ENCODE measurements around the gene THAP11.
"Not testable (repeated sequence)": the region's sequence is repeated elsewhere in the genome, so short reads cannot be mapped to it uniquely, and the experiment has no call there.

THAP11 gene

GRCh38 chr16:67861877-67862276 is 19.8 kb downstream of the THAP11 start:
- H3K4me3 ChIP-seq (ENCODE audit: low read depth, low read length), result no peak overlapping the region

GRCh38 chr16:67862623-67863583 is 20.8 kb downstream of the THAP11 start:
- no peak overlapping the region for H3K4me3 ChIP-seq (ENCODE audit: low read depth, low read length)

GRCh38 chr16:67864044-67864443 is 21.9 kb downstream of the THAP11 start:
- H3K4me3 ChIP-seq (ENCODE audit: low read depth, low read length), result not testable (repeated sequence)

GRCh38 chr16:67864594-67864993 is 22.5 kb downstream of the THAP11 start:
- no peak overlapping the region for H3K4me3 ChIP-seq (ENCODE audit: low read depth, low read length)

GRCh38 chr16:67865318-67865717 is 23.2 kb downstream of the THAP11 start:
- H3K4me3 ChIP-seq (ENCODE audit: low read depth, low read length), result no peak overlapping the region

- no peak overlapping the region for H3K4me3 ChIP-seq (ENCODE audit: low read depth, low read length)
Observed at GRCh38 chr16:67868290-67868689, 26.2 kb downstream of the THAP11 start.

GRCh38 chr16:67869653-67870052 is 27.5 kb downstream of the THAP11 start:
- H3K4me3 ChIP-seq (ENCODE audit: low read depth, low read length), result no peak overlapping the region

GRCh38 chr16:67871256-67871655 is 29.1 kb downstream of the THAP11 start:
- H3K4me3 ChIP-seq (ENCODE audit: low read depth, low read length), result no peak overlapping the region

- H3K4me3 ChIP-seq (ENCODE audit: low read depth, low read length), result no peak overlapping the region
Observed at GRCh38 chr16:67872131-67872630, 30.1 kb downstream of the THAP11 start.

- peak within 1 kb of the TSS; percentile 90 for H3K4me3 ChIP-seq (ENCODE audit: low read depth, low read length)
Observed at GRCh38 chr16:67872631-67873434, 30.7 kb downstream of the THAP11 start, which contains the start of gene EDC4. Gene EDC4, plus strand, starts transcription at chr16:67873052. Its CDS starts 210 bp downstream, at chr16:67873262.

- H3K4me3 ChIP-seq (ENCODE audit: low read depth, low read length), result peak overlapping the region; percentile 90
Observed at GRCh38 chr16:67873435-67874370, 31.6 kb downstream of the THAP11 start.

GRCh38 chr16:67874372-67874771 is 32.3 kb downstream of the THAP11 start:
- no peak overlapping the region for H3K4me3 ChIP-seq (ENCODE audit: low read depth, low read length)

- no peak overlapping the region for H3K4me3 ChIP-seq (ENCODE audit: low read depth, low read length)
Observed at GRCh38 chr16:67877064-67877463, 34.9 kb downstream of the THAP11 start.

GRCh38 chr16:67878232-67878631 is 36.1 kb downstream of the THAP11 start:
- no peak overlapping the region for H3K4me3 ChIP-seq (ENCODE audit: low read depth, low read length)

GRCh38 chr16:67878846-67879245 is 36.7 kb downstream of the THAP11 start:
- H3K4me3 ChIP-seq (ENCODE audit: low read depth, low read length), result no peak overlapping the region

- H3K4me3 ChIP-seq (ENCODE audit: low read depth, low read length), result no peak overlapping the region
Observed at GRCh38 chr16:67879462-67879861, 37.3 kb downstream of the THAP11 start.

GRCh38 chr16:67879936-67880335 is 37.8 kb downstream of the THAP11 start:
- H3K4me3 ChIP-seq (ENCODE audit: low read depth, low read length), result no peak overlapping the region

- no peak overlapping the region for H3K4me3 ChIP-seq (ENCODE audit: low read depth, low read length)
Observed at GRCh38 chr16:67880584-67880983, 38.5 kb downstream of the THAP11 start.

- no peak overlapping the region for H3K4me3 ChIP-seq (ENCODE audit: low read depth, low read length)
Observed at GRCh38 chr16:67881621-67882161, 39.6 kb downstream of the THAP11 start.
